HG03378 (cell line): ENCODE data around the gene KRT1.

Experiments
- ATAC-seq: cut with Tn5 transposase; IDR thresholded peaks from one replicate; pipeline ENCODE4 v1.9.1; 2021; ENCODE audit warnings: mild to moderate bottlenecking, moderate library complexity; ENCODE audit not compliant: unreplicated experiment

The KRT1 gene

DNA sequence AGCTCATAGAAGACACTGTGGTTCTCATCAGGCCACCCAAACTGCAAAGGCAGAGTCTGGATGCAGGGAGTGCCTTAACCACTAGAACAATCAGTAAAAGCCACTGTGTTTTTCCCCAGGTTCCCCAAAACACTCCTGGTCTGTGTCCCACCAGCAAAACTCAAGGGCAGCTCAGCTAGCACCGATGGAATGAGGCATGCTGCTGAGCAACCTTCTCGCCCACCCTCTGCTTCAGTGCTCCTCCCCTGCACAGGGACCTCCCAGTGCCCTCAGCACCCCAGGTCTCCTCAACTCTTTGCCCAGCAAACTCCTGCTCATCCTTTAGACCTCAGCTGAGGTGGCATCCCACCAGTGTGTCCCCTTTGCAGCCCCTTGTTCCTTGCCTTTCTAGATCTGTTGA lies 19.2 kb upstream of the KRT1 start:
- ATAC-seq, result no peak

DNA sequence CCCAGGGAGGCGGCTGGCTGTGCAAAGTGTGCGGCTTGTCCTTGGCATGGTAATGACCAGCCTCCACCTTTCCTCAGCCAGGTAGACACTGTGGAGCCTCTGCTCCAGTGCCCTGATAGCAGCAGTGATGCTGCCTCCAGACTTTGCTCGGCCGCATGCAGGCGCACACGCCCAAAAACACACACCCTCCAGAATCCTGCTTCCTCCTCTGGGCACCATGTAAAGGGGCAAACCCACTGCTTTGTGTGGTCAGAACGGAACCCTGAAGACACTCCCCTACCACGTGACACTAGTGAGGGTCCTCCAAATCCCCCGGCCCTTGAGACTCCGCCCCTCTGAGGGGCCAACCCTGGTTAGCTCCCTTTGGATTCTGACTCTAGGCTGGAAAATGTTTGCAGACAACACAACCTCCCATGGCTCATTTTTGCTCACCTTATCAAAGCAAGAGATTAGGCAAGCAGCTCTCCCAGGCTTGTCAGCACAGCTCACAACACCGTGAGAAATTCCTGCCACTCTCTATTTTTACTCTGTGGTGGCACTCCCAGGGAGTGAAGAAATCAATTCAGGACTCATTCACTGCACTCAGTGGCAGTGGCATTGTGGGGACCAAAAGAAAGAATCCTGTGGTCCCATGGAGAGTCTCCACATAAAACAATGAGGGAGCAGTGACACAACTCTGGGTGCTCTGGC lies 18.6 kb upstream of the KRT1 start:
- ATAC-seq, result no peak

DNA sequence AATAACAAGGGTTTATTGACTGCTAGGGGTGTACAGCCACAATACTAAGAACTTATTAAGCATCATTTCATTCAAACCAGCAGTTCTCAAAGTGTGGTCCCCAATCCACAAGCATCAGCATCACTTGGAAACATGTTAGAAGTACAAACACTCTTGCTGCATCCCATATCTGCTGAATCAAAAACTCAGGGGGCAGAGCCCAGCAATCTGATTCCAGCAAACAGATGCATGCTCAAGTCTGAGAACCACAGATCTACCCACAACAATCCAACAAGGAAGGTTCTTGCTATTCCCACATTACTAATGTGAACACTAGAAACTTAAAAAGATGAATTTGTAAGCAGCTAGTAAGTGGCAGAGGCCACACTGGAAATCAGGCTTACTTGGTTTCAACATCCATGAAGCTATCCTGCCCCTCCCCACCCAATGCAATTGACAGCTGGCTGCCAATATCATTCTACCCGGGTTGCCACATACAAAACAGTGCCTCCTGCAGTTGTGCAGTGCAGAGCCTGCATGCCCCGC lies 16.9 kb upstream of the KRT1 start:
- no peak for ATAC-seq

DNA sequence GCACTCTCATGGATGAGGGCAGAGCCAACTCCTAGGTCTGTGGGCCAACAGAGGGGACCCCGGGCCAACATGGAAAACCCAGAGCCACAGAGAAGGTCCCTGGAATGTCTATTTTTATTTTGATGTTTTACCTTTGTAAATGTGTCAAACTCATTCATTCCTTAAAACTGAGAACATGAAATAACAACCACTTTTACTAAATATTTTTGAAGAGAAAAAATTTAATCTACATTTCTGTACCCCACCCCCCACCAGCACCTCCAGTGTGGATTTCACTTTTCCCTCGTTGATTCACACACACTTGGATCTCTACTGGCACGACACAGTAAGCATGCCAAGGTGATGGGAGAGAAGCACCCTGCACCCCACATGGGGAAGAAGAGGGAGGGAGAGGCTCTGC lies 16.4 kb upstream of the KRT1 start:
- ATAC-seq, result no peak

DNA sequence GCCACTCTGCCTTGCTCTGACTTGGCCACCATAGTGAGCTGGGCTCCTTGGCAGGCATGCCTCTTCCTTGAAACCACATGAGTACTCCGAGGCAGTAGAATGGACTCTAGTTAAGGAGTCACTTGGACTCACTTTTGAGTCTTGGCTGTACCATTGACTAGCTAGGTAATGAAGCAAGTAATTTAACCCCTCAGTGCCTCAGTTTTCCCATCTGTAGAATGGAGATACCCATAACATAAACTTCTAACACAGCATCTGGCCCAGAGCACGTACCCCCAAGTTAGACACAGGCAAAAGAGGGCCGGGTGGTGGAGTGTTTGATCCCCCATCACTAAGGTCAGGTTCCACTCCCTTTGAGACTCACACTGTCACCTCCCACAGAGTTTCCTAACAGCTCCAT lies 14.8 kb upstream of the KRT1 start:
- no peak for ATAC-seq

DNA sequence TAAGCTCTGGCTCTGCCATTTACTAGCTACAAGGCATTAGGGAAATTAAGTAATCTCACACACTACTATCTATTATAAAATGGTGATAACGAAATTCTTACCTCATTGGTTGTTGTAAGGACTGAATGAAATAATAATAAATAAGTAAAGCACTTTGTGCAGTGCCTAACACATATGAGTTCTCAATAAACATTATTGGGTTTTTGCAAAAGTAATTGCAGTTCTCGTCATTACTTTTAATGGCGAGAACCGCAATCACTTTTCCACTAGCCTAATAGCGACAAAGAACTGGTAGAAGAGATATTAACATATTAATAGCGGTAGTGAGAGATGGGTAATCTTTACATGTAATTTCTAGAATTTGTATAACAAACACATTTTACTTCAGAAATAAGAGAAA lies 13.9 kb upstream of the KRT1 start:
- ATAC-seq, result no peak

DNA sequence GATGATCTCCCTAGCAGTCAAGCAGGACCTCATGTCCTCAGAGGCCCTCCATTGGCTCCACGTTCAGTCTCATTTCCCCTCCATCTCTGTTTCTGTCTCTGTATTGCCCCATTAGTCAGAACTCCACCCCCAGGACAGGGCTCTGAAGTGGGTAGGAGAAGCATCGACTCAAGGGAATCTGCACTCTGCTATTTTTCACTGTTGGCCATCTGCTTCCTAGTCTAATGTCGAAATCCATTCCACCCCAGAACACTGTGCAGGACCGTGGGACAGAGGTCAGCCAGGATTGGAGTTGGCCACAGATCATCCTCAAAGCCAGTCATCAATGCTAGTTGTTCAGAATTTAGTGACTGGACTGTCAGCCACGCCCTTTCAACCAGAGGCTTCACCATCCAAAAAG lies 13.1 kb upstream of the KRT1 start:
- no peak for ATAC-seq

DNA sequence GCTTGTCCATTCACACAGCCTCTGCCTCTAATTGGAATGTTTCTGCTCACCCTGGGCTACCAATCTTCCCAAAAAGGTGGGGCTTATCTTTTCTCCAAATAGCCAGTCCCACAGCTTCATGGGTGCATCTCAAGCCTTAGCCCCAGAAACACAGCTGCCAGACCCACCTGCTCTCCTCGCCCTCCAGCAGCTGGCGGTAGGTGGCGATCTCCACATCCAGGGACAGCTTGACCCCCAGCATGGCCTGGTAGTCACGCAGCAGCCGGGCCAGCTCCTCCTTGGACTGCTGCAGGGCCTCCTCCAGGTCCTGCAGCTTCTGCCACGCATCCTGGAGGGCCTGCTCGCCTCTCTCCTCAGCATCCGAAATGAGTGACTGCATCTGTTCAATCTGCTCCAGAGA lies 12.0 kb upstream of the KRT1 start:
- ATAC-seq, result no peak

DNA sequence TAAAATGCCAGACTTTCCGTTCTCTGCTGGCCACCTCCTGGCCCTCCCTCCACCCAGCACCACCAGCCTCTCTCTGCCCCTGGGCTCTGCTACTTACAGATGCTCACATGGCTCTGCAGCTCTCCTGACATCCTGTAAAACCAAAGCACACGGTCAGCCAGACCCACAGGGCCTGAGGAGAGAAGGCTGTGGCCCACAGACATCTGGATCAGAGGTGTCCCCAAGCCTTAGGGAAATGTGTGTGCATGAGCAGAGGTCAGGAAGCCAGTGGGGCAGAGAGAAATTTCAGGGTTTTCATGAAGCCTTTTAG lies 11.6 kb upstream of the KRT1 start:
- ATAC-seq, result no peak

DNA sequence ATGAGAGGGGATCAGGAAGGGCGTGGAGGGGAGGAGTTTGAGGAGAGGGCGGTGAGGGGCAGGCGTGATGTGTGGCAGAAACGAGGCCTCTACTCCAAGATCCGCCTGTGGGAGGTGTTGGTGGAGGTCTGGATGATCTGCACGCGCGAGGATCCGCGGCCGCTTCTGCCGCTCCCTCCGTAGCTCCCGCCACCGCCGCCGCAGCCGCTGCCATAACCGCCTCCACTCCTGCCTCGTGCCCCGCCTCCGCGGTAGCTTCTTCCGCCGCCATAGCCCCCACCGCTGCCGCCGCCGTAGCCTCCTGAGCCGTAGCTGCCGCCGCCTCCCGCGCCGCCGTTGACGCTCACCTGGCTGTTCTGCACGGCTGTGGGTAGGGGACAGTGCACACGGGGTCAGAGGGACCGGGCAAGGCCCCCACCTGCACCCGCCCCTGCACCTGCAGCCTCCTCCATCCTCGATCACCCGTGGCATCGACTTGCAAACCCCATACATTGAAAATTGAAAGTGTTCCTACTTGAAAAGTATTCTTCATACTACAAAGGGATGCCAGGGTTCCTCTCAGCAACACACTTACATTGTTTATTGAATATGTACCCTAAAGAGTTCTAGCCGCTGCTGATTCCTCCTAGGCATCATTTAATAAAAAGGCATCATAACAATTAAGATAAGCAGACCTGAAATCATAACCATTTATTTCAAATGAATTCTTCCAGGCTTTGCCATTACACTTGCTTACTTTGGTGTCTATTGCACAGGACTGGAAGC lies 11.1 kb upstream of the KRT1 start:
- no peak for ATAC-seq

DNA sequence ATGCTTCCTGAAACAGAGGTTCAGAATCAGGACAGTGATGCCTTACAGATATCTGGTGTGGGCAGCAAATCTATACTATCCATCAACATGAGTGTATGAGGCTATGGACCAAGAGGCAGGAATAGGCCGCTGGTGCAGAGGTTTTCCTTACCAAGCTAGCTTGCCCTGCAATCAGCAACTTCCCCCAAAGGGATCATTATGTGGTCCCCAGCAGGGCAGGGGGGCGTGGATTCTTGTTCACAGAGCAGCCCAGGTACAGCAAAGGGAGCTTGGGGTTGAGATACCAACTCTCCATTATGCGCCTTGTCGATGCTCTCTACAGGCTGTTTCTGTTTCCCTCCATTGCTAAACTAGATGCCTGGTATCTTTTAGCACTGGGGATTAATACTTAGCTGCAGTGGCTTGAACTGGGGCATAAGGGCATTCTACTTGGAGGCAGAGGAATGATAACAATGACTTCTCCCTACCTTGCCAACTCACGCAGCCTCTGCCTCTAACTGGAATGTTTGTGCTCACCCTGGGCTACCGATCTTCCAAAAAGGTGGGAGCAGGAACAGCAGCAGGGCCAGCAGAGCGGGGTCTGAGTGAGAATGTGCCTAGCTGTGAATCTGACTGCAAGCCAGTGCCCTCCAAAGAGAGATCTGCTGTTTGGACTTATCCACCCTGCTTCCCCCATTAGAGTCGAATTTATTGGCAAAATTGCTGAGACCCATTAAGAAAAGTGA lies 10.3 kb upstream of the KRT1 start:
- no peak for ATAC-seq

DNA sequence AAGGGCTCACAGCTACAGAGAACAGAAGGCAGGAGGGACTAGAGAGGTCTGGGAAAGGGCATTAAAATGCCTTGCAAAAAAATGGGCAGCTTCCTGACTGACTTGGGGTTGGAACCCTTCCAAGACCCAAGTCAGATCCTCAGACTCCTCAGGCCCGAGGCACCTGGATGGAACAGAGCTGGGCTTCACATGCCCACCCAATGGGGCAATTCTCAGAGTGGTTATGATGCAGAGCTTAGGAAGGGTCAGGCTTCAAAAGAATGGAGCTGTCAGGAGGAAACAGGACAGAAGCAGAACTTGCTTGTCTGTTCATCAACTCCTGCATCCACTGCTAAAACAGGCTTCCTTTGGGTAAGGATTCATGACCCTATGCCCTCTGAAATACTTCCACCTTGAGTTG lies 9.7 kb upstream of the KRT1 start:
- ATAC-seq, result no peak

DNA sequence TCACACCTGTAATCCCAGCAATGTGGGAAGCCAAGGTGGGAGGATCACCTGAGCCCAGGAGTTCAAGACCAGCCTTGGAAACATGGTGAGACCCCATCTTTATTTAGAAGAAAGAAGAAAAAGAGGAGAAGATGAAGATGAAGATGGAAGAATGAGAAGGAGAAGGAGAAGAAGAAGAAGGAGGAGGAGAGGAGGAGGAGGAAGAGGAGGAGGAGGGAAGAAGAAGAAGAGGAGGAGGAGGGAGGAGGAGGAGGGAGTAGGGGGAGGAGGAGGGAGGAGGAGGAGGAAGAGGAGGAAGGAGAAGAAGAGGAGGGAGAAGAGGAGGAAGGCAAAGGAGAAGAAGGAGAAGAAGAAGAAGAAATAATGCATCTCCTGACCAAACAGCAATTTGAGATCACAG lies 9.0 kb upstream of the KRT1 start:
- no peak for ATAC-seq

DNA sequence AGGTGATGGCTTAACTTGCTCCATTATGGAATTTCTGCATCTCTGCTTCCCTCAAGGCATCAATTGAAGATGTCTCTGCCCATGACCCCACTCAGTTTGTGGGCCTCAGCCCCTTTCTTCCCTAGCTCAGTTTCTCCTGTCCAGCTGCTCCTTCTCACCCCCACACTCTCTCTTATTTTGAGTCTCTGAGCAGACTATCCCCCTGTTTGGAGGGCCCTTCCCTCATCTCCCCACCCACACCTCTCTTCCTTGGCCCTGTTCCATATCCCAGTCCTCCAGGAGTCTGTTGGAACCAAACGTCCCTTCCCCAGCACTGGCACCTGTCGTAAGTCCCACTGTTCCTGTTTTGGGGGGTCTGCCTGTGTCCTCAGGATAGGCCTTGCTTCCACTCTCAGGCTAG lies 8.3 kb upstream of the KRT1 start:
- no peak for ATAC-seq

DNA sequence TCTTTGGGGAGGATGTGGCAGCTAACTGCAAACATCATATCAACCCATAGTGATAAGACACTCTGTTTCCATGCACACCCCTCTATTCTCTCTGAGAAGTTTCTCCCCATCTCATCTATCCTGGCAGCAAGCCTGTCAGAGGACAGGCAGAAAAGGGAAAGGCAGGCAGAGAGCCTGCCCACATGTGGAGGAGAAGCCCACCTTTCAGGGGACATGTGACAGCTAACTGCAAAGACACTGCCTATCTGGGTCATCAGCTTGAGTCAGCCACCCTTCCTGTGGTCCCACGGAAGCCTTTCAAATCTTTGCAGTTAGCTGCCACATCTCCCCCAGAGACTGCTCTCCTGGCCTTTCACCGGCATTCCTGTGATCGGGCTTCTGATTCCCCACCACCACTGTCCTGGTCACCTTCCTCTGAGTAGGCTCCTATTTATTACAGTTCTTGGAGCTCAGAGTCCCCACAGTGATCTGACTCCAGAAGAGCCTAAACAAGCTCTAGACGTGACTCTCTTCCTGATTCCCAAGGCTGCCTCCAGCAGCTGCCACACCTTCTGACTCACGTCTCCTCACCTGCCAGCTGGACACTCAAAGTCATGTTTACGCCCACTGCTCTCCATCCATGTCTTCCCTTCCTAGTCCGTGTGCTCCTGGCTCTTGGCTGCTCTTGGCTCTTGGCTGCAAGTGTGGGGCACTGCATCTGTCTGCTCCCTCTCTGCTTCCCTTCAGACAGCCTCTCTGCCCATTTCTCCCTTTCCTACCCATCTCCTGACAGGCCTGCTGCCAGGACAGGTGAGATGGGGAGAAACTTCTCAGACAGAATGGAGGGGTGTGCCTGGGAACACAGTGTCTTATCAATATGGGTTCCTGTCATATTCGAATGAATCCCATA lies 7.5 kb upstream of the KRT1 start:
- ATAC-seq, result no peak

DNA sequence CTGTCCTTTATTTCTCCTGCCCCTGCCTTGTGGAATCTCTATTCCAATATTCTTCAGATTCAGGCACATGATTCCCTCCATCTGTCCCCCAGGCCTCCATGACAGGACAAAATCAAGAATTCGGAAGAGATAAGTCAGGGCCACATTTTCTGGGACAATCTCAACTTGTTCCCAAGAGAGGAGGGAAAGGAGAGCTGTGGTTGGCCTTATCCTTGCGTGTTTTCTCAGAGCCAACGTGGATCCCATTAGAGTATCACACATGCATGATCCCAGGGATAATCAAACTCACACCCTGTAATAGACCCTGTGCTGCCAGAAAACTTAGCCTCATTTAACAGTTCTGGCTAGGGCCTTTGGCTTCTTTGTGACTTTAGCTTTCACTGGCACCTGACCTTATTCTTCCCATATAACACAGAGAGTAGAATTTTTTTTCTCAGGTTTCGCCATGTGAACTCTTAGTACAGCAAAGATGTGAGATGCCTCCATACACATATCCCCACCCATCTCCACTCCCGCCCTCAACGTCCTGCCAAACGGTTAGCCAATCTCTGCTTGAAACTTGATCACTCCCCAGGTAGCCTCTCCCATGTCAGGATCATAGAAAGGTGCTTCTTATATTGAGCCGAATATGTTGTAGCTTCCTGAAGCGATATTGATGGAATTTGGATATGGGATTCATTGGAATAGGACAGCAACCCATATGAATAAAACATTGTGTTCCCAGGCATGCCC lies 6.7 kb upstream of the KRT1 start:
- ATAC-seq, result no peak

DNA sequence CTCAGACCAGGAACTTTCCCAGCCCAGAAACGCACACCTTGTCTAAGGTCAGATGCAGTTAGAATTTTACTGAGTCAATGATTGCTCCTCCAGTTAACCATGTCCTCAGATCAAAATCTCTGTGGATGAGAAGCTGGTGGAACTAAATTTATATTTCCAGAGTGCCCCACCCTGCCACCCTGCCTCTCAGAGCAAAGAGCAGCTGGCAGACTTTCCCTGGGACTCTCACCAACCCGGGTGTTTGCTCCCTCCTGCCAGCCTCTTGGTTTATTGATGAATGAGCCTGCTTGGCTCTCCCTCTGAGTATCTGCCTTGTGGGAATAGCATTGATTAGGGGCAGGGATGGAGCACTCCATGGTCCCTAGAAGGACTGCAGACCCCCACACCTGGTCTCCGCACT lies 5.9 kb upstream of the KRT1 start:
- ATAC-seq, result no peak

DNA sequence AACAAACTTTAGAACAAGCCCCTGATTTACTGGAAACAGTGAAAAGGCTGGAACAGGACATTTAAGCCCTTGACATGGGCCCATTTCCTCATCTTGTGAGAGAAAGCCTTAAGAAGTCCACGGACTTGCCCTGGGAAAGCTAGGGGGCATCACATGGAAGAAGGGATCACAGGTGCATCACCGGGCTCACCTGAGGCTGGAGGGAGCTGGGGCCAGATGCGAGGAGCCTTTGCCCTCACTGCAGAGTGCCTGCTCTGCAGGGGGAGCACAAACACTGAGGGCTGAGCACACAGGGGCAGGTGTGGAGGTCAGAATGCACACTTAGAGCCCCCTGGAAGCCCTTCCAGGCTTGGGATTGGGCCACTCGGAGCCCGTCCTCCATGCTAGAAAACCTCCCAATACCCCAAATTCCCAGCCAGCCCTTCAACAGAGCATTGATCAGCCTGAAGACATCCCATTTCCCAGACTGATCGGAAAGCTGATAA lies 5.2 kb upstream of the KRT1 start:
- ATAC-seq, result no peak

DNA sequence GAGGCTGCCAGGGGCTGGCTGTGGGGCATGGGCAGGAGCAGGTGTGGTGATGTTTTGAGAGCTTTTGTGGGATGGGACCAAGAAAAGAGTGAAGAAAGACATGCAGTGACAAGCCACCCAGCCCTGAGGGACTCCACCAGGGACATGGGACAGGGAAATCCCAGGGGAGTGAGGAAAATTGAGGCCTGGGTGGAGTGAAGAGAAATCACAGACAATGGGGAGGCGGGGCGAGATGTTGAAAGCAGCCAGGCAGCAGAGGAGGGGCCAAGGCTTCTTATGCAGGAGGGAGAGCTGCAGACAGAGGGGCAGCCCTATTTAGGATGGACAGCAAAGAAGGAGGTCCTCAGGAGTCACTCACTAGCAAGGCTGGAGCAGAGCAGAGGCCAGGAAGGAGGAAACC lies 4.2 kb upstream of the KRT1 start:
- no peak for ATAC-seq

DNA sequence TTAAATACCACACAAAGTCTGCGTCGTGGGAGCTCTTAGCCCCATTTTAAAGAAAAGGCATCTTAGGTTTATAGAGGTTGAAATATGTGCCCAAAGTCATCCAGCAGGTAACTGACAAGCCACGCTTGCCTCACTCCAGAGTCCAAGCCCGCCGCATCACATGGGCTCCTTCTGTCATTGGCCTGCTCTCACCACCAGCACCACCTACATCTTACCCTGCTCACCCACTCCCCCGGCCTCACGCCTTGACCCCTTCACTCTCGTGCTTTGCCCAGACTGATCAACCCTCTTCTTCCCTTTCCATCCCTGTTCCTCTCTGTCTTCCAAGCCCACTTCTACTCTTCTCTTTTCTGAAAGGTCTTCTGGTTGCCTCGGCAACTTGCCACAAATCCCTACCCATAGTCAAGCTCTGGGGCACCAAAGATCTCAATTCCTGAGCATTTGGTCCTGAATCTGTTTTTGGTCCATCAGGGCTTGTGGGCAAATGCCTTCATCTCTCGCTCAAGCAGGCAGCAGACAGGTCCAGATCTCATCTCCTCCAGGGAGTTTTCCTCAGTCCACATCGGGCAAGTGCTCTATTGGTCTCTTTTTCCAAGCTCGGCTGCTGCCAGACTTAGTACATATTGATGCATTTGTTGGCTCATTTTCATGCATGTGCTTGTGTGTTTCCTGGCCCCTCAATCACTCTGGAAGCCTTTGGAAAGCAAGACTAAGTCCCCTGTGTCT lies 3.5 kb upstream of the KRT1 start:
- no peak for ATAC-seq
